CD4-positive, alpha-beta T cell treated with Interleukin-21 for 1 hour (primary cell): ENCODE measurements around the gene HS2ST1.
"Not testable (repeated sequence)": the region's sequence is repeated elsewhere in the genome, so short reads cannot be mapped to it uniquely, and the experiment has no call there.

Experiments
- DNase-seq: peaks from one replicate; pipeline ENCODE4 v3.0.0-alpha.2; 2020

The HS2ST1 gene

GRCh38 chr1:86914601-86914997 lies at the start of gene HS2ST1:
TSS of gene HS2ST1 (plus strand) at chr1:86914635.
- no peak for DNase-seq

GRCh38 chr1:86865973-86866637 lies 48.3 kb upstream of the HS2ST1 start:
- DNase-seq, result no peak

- DNase-seq, result no peak
Measured at GRCh38 chr1:86866665-86867064, 47.8 kb upstream of the HS2ST1 start.

- not testable (repeated sequence) for DNase-seq
Measured at GRCh38 chr1:86867278-86867677, 47.2 kb upstream of the HS2ST1 start.

- DNase-seq, result no peak
Measured at GRCh38 chr1:86868477-86868876, 46.0 kb upstream of the HS2ST1 start.

GRCh38 chr1:86871001-86871400 lies 43.4 kb upstream of the HS2ST1 start:
- no peak for DNase-seq

GRCh38 chr1:86872086-86872485 lies 42.3 kb upstream of the HS2ST1 start:
- no peak for DNase-seq

- DNase-seq, result no peak
Measured at GRCh38 chr1:86875722-86876121, 38.7 kb upstream of the HS2ST1 start.

GRCh38 chr1:86887479-86888162 lies 26.8 kb upstream of the HS2ST1 start:
- DNase-seq, result no peak

GRCh38 chr1:86888327-86888726 lies 26.1 kb upstream of the HS2ST1 start:
- DNase-seq, result no peak

GRCh38 chr1:86899401-86899800 lies 15.0 kb upstream of the HS2ST1 start:
- not testable (repeated sequence) for DNase-seq

- no peak for DNase-seq
Measured at GRCh38 chr1:86905875-86906274, 8.6 kb upstream of the HS2ST1 start.

- no peak for DNase-seq
Measured at GRCh38 chr1:86906419-86906818, 8.0 kb upstream of the HS2ST1 start.

GRCh38 chr1:86912281-86912900 lies 2.0 kb upstream of the HS2ST1 start:
- no peak for DNase-seq

GRCh38 chr1:86913399-86913895 lies 988 bp upstream of the HS2ST1 start:
- DNase-seq, result peak; percentile 34

GRCh38 chr1:86913896-86914600 lies 387 bp upstream of the HS2ST1 start, which contains the start of gene SELENOF:
TSS of gene SELENOF (minus strand) at chr1:86914126. CDS start at chr1:86914111, 15 bp downstream.
- peak; percentile 100 for DNase-seq

GRCh38 chr1:86914998-86915736 lies 732 bp downstream of the HS2ST1 start:
- peak; percentile 52 for DNase-seq

- no peak for DNase-seq
Measured at GRCh38 chr1:86915737-86916235, 1.4 kb downstream of the HS2ST1 start.

- no peak for DNase-seq
Measured at GRCh38 chr1:86916752-86917151, 2.3 kb downstream of the HS2ST1 start.

- no peak for DNase-seq
Measured at GRCh38 chr1:86922445-86922844, 8.0 kb downstream of the HS2ST1 start.

GRCh38 chr1:86924324-86924960 lies 10.0 kb downstream of the HS2ST1 start:
- DNase-seq, result no peak

GRCh38 chr1:86925742-86926141 lies 11.3 kb downstream of the HS2ST1 start:
- DNase-seq, result no peak
